Naive thymus-derived CD4-positive, alpha-beta T cell (primary cell): ENCODE results near the gene PTH2. TPM values are rescaled to one million over a fixed set of nuclear protein-coding genes. Genes with fewer than 3 reads are reported as not detected.
A peak's percentile ranks its signal among the peaks of the same experiment; 100 is the strongest.

Experiments
- ATAC-seq: fragments of 150-1000 bp; cut with Tn5 transposase; 2 replicates; pipeline ENCODE4 v1.10.0; 2021; ENCODE audit warnings: mild to moderate bottlenecking, moderate library complexity
- CTCF ChIA-PET: fragments of 350-600 bp; sonication (Branson Sonifier 250); formaldehyde crosslinking; loops from one replicate; lab custom pipeline; 2021; ENCODE audit warnings: antibody characterized with exemption; lab: Charles Lee
- POLR2A ChIA-PET: fragments of 350-600 bp; sonication (Branson Sonifier 250); formaldehyde crosslinking; loops from one replicate; lab custom pipeline; 2021; ENCODE audit warnings: antibody characterized with exemption, inconsistent platforms; lab: Charles Lee
- DNase-seq, 9 donors: peaks; one replicate each; pipeline versions ENCODE4 v3.0.0 to v3.0.0-alpha.2; 2020 to 2022; ENCODE audit warnings: mixed read lengths in 1 of 9
- H3K27ac ChIP-seq: one replicate; pipeline ENCODE4 v1.7.0; 2013; ENCODE audit warnings: mild to moderate bottlenecking, low read depth, low read length, moderate library complexity
- H3K27me3 ChIP-seq, 2 donors: one replicate each; pipeline ENCODE4 v1.7.0; 2013; ENCODE audit warnings: low read length in 2 of 2, mild to moderate bottlenecking in 2 of 2, moderate library complexity in 2 of 2; ENCODE audit not compliant: control insufficient read depth in 2 of 2, insufficient read depth in 2 of 2
- H3K36me3 ChIP-seq, 3 experiments: 1 replicate in 2 of 3; 2 replicates in 1 of 3; pipeline ENCODE4 v1.7.0; 2013; ENCODE audit warnings: low read length in 3 of 3, mild to moderate bottlenecking in 3 of 3, moderate library complexity in 1 of 3; ENCODE audit not compliant: insufficient read depth in 3 of 3, control insufficient read depth in 2 of 3
- H3K4me1 ChIP-seq, 2 donors: one replicate each; pipeline ENCODE4 v1.7.0; 2013; ENCODE audit warnings: low read length in 2 of 2, mild to moderate bottlenecking in 2 of 2, moderate library complexity in 1 of 2; ENCODE audit not compliant: control insufficient read depth in 2 of 2, insufficient read depth in 2 of 2
- H3K4me3 ChIP-seq: 2 replicates; pipeline ENCODE4 v1.7.0; 2013; ENCODE audit warnings: mild to moderate bottlenecking, low read length
- H3K9me3 ChIP-seq, 3 experiments: 1 replicate in 2 of 3; 2 replicates in 1 of 3; pipeline ENCODE4 v1.7.0; 2013; ENCODE audit warnings: low read length in 3 of 3; ENCODE audit not compliant: control insufficient read depth in 2 of 3
- H3K27ac Mint-ChIP-seq, 9 donors: one replicate each; pipeline ENCODE4 v1.8.0; 2020 to 2022; ENCODE audit warnings: mixed read lengths in 9 of 9, mild to moderate bottlenecking in 8 of 9, moderate library complexity in 5 of 9, inconsistent platforms in 2 of 9
- H3K27me3 Mint-ChIP-seq, 5 donors: one replicate each; pipeline ENCODE4 v1.8.0; 2021 to 2022; ENCODE audit warnings: mixed read lengths in 5 of 5, mild to moderate bottlenecking in 1 of 5
- H3K36me3 Mint-ChIP-seq, 5 donors: one replicate each; pipeline ENCODE4 v1.8.0; 2020 to 2022; ENCODE audit warnings: mixed read lengths in 5 of 5, mild to moderate bottlenecking in 3 of 5, inconsistent platforms in 1 of 5
- H3K4me1 Mint-ChIP-seq, 7 donors: one replicate each; pipeline ENCODE4 v1.8.0; 2020 to 2022; ENCODE audit warnings: mixed read lengths in 7 of 7, mild to moderate bottlenecking in 3 of 7, inconsistent platforms in 1 of 7
- H3K4me3 Mint-ChIP-seq, 10 donors: one replicate each; pipeline ENCODE4 v1.8.0; 2020 to 2022; ENCODE audit warnings: mild to moderate bottlenecking in 10 of 10, mixed read lengths in 10 of 10, moderate library complexity in 6 of 10, inconsistent platforms in 2 of 10
- H3K9me3 Mint-ChIP-seq, 11 donors: one replicate each; pipeline ENCODE4 v1.8.0; 2020 to 2022; ENCODE audit warnings: mixed read lengths in 11 of 11, mild to moderate bottlenecking in 4 of 11, inconsistent platforms in 1 of 11, moderate library complexity in 1 of 11
- intact Hi-C, 2 donors: fragments of 100-400 bp; cut with micrococcal nuclease; formaldehyde crosslinking; loops; one replicate each; pipeline ENCODE4 v1.15.1; 2023
- polyA plus RNA-seq, 2 donors: library from polyadenylated mRNA; unstranded; fragments of 300-500 nt; fragmentation: Illumina TruSeq; gene quantifications; one replicate each; pipeline ENCODE4 v1.2.3, GENCODE V29; 2021
- total RNA-seq, 6 experiments: library from RNA in 5 of 6; stranded (reverse) in 5 of 6; gene quantifications; 1 replicate in 5 of 6; 2 replicates in 1 of 6; pipeline ENCODE4 v1.2.3 and lab custom pipeline; 2021 to 2026

Gene PTH2
- total and polyA plus RNA-seq, 7 experiments from 2014 or later = not detected

DNA sequence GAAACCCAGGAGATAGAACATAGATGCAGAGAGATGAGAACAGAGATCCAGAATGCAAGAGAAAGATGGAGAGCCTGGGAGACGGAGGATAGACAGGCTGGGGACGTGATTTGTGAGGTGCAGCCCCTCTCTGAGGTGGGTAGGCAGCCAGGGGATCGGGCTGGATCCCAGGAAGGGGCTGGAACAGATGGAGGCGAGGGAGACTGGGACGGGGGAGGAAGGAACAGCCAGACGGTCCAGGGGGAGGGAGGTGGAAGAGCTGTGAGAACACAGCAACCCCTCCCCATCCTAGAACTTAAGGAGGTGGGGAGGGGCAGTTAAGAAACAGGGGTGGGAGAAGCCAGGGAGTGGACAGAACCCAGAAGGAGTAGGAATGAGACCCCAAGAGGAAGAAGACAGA, 15.0 kb upstream of the PTH2 start:
- peaks cover 0 to 5% (median 0%) of the 10 kb centered on the region in 5 donors for H3K36me3 Mint-ChIP-seq
- no peak overlapping the region for H3K4me3 Mint-ChIP-seq
- ChIA-PET CTCF (no interaction called here), POLR2A (no interaction called here)
- ATAC-seq (no peak), DNase-seq (no peak)
- no peak overlapping the region for H3K27ac Mint-ChIP-seq
- peaks cover 26 to 49% (median 34%) of the 10 kb centered on the region in 7 donors for H3K4me1 Mint-ChIP-seq
- Histone ChIP-seq H3K27ac (no peak overlapping the region), H3K4me3 (no peak overlapping the region), H3K27me3 (peaks cover 28 to 60% of the 10 kb centered on the region in 2 donors), H3K9me3 (no peaks in the 10 kb centered on the region), H3K4me1 (peaks cover 9 to 20% of the 10 kb centered on the region in 2 donors), H3K36me3 (no peaks in the 10 kb centered on the region)
- intact Hi-C loops = no loop called here
- peaks cover 82 to 97% (median 85%) of the 10 kb centered on the region in 5 donors for H3K27me3 Mint-ChIP-seq
- peaks cover 0 to 3% (median 0%) of the 10 kb centered on the region in 11 donors for H3K9me3 Mint-ChIP-seq

DNA sequence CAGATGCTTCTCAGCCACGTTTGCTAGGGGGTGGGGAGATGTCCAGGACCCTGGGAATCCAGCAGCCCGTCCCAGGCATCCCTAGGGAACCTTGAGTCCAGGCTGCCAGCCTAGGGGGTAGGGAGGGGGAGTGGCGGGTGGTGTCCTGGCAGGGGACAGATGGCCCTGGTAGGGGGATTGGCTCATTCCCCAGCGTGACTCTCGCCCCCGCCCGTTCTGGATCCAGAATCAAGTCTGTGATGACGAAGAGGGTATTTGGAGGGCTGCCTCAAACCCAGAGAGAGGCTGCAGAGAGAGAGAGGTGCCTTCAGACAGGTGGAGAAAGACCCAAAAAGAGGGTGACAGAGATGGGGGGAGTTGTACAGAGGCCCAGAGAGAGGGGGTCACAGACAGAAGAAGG, 14.0 kb upstream of the PTH2 start:
- Mint-ChIP-seq H3K9me3 (peaks cover 0 to 3% (median 0%) of the 10 kb centered on the region in 11 donors), H3K27me3 (peaks cover 87 to 97% (median 91%) of the 10 kb centered on the region in 5 donors), H3K4me3 (no peak overlapping the region), H3K36me3 (peaks cover 0 to 5% (median 0%) of the 10 kb centered on the region in 5 donors), H3K27ac (no peak overlapping the region), H3K4me1 (peaks cover 26 to 43% (median 34%) of the 10 kb centered on the region in 7 donors)
- intact Hi-C loops = no loop called here
- ATAC-seq (no peak), DNase-seq (no peak)
- H3K4me1 ChIP-seq = peaks cover 7 to 27% of the 10 kb centered on the region in 2 donors
- H3K9me3 ChIP-seq = no peaks in the 10 kb centered on the region
- no peaks in the 10 kb centered on the region for H3K36me3 ChIP-seq
- ChIA-PET POLR2A (interaction anchor here (0.7 kb wide), 1 partner anchor 26 kb away, joined by 4 read pairs; no protein-coding TSS in a partner anchor), CTCF (no interaction called here)
- peaks cover 33 to 68% of the 10 kb centered on the region in 2 donors for H3K27me3 ChIP-seq
- no peak overlapping the region for H3K27ac ChIP-seq
- H3K4me3 ChIP-seq = no peak overlapping the region

DNA sequence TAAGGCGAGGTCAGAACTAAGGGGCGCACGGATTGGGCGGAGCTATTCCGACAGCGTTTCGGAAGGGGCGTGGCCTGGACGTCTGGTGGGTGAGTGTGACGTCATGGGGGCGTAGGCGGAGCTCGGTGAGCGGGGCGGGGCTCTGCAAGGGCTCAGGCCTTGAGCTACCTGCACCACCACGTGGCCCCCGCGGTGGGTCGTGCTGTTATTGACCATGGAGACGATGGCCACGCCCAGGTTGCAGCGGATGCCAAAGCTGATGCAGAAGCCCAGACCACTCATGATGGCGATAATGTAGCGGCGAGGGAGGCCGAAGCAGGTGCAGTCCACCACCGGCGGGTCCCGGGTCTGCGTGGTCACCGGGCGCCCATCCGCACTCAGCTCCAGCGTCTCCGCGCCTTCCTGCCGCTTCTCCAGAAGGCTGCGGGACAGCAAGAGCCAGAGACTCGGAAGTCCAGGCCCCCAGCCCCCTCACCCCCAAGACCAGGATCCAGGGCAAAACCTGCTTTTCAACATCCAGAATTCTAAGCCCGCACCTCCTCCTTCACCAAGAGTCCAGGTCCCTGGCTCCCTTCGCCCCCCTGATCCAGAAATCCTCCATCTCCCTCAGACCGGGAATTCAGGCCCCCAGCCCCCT, 13.3 kb upstream of the PTH2 start:
- peaks cover 3 to 26% of the 10 kb centered on the region in 2 donors for H3K4me1 ChIP-seq
- peaks cover 85 to 95% (median 88%) of the 10 kb centered on the region in 5 donors for H3K27me3 Mint-ChIP-seq
- no peak overlapping the region for H3K27ac ChIP-seq
- CTCF ChIA-PET = interaction anchor here (0.9 kb wide), 1 partner anchor 27 kb away, joined by 3 read pairs; no protein-coding TSS in a partner anchor
- H3K4me1 Mint-ChIP-seq = peaks cover 23 to 39% (median 30%) of the 10 kb centered on the region in 7 donors
- H3K27me3 ChIP-seq = peaks cover 27 to 70% of the 10 kb centered on the region in 2 donors
- no peaks in the 10 kb centered on the region for H3K36me3 ChIP-seq
- H3K9me3 Mint-ChIP-seq = peaks cover 0 to 2% (median 0%) of the 10 kb centered on the region in 11 donors
- intact Hi-C loops = no loop called here
- POLR2A ChIA-PET = interaction anchor here (0.7 to 1.1 kb wide), 3 partner anchors 9 to 25 kb away, joined by 3 to 4 read pairs (median 4); no protein-coding TSS in a partner anchor
- no peaks in the 10 kb centered on the region for H3K9me3 ChIP-seq
- peak overlapping the region in 3 of 10 donors; percentile 6 to 38 (median 17) for H3K4me3 Mint-ChIP-seq
- no peak overlapping the region for H3K4me3 ChIP-seq
- H3K27ac Mint-ChIP-seq = peak overlapping the region in 2 of 9 donors; percentile 19 to 62
- DNase-seq (peak in 4 of 9 donors; percentile 23 to 73 (median 42)), ATAC-seq (peak; percentile 64)
- H3K36me3 Mint-ChIP-seq = peaks cover 0 to 5% (median 0%) of the 10 kb centered on the region in 5 donors

DNA sequence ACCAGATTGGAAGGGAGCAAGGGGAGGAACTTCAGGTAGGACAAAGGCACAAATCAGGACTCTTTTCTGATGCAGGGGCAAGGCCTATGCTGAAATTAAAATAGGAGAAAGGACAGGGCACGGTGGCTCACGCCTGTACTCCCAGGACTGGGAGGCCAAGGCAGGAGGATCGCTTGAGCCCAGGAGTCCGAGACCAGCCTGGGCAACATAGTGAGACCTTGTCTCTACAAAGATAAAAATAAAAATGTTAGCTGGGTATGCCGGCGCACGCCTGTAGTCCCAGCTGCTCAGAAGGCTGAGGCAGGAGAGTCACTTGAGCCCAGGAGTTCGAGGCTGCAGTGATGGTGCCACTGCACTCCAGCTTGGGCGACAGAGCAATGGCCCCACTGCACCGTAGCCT, 12.4 kb upstream of the PTH2 start:
- ATAC-seq (no peak), DNase-seq (no peak)
- intact Hi-C loops = no loop called here
- Mint-ChIP-seq H3K27me3 (peaks cover 84 to 98% (median 87%) of the 10 kb centered on the region in 5 donors), H3K4me3 (no peak overlapping the region), H3K9me3 (peaks cover 0 to 2% (median 0%) of the 10 kb centered on the region in 11 donors), H3K27ac (peak overlapping the region in 3 of 9 donors; percentile 39 to 59 (median 44)), H3K4me1 (peaks cover 21 to 35% (median 28%) of the 10 kb centered on the region in 7 donors), H3K36me3 (peaks cover 0 to 3% (median 0%) of the 10 kb centered on the region in 5 donors)
- Histone ChIP-seq H3K36me3 (no peaks in the 10 kb centered on the region), H3K4me1 (peaks cover 3 to 26% of the 10 kb centered on the region in 2 donors), H3K27ac (no peak overlapping the region), H3K4me3 (no peak overlapping the region), H3K9me3 (no peaks in the 10 kb centered on the region), H3K27me3 (peaks cover 25 to 71% of the 10 kb centered on the region in 2 donors)
- POLR2A ChIA-PET = interaction anchor here (1.0 to 1.1 kb wide), 2 partner anchors 10 to 20 kb away, joined by 3 to 4 read pairs; no protein-coding TSS in a partner anchor
- CTCF ChIA-PET = interaction anchor here (0.9 kb wide), 1 partner anchor 27 kb away, joined by 3 read pairs; no protein-coding TSS in a partner anchor

DNA sequence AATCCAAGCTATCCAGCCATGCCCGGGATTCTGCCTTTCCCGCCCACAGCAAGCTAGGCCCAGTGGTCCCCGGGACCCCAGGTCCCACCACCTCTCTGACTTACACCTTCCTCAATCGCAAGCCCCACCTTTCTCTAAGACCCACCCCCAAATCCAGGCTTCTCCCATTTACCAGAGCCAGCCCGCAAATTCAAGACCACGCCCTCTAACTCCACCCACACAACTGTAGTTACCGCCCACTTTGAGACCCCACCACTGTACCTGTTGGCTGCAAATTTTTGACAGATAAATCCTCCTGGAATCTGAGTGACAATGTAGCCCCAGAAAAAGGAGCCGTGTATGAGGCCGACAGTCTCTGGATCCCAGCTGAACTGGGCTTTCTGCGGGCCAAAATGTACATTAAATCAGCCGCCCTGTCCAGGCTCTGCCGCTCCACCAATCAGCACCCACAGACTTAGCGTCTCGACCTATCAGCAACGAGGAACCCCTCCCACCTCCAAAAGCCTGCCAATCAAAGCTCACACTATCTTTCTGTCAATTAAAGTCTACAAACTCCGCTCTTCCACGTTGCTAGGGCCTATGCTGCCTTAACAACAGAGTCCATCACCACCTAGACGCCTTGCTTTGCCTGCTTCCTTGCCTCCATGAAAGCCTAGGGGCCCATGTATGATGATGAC, 11.8 kb upstream of the PTH2 start:
- Mint-ChIP-seq H3K27ac (peak overlapping the region in 2 of 9 donors; percentile 44 to 59), H3K36me3 (peaks cover 0 to 2% (median 0%) of the 10 kb centered on the region in 5 donors), H3K4me3 (peak overlapping the region in 1 of 10 donors; percentile 32), H3K9me3 (peaks cover 0 to 5% (median 0%) of the 10 kb centered on the region in 11 donors), H3K27me3 (peaks cover 84 to 97% (median 87%) of the 10 kb centered on the region in 5 donors), H3K4me1 (peaks cover 20 to 35% (median 25%) of the 10 kb centered on the region in 7 donors)
- Histone ChIP-seq H3K4me3 (no peak overlapping the region), H3K36me3 (no peaks in the 10 kb centered on the region), H3K27me3 (peaks cover 20 to 64% of the 10 kb centered on the region in 2 donors), H3K4me1 (peaks cover 3 to 26% of the 10 kb centered on the region in 2 donors), H3K27ac (no peak overlapping the region), H3K9me3 (no peaks in the 10 kb centered on the region)
- CTCF ChIA-PET = no interaction called here
- POLR2A ChIA-PET = interaction anchor here (0.6 kb wide), 1 partner anchor 107 kb away, joined by 3 read pairs; no protein-coding TSS in a partner anchor
- ATAC-seq = no peak
- intact Hi-C loops = no loop called here
- DNase-seq = no peak

DNA sequence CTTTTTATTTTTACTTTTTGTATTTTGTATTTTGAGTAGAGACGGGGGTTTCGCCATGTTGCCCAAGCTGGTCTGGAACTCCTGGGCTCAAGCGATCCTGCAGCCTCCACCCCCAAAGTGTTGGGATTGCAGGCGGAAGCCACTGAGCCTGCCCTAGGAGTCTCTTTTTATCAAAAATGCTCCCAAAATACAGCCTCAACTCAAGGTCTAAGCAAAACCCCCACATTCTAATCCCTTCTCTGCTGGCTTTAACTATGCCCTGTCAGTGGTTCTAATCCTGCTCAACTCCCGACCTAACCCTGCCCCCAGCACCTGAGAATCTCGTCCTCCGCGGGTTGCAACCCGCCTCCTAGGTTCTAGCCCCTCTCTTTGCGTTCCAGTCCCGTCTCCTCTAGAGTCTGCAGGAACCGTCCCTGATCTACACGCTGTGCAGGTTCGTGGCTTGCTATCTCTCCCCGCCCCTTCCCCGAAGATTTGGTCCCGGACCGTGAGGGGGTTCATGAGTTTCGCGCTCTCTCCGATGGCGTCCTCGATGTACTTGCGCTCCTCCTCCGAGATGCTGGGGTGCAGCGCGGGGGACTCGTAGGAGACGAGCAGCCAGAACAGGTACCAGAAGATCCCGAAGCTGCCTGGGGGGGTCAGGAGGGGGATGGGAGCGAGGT, 10.1 kb upstream of the PTH2 start:
- no peak overlapping the region for H3K27ac ChIP-seq
- intact Hi-C loops = no loop called here
- ChIA-PET CTCF (no interaction called here), POLR2A (interaction anchor here (0.6 kb wide), 1 partner anchor 42 kb away, joined by 4 read pairs; no protein-coding TSS in a partner anchor)
- Mint-ChIP-seq H3K4me3 (peak overlapping the region in 9 of 10 donors; percentile 35 to 74 (median 64)), H3K9me3 (peaks cover 0 to 5% (median 0%) of the 10 kb centered on the region in 11 donors), H3K27me3 (peaks cover 81 to 97% (median 85%) of the 10 kb centered on the region in 5 donors), H3K27ac (peak overlapping the region in 2 of 9 donors; percentile 32 to 51), H3K36me3 (peaks cover 0 to 2% (median 0%) of the 10 kb centered on the region in 5 donors), H3K4me1 (peaks cover 25 to 40% (median 26%) of the 10 kb centered on the region in 7 donors)
- DNase-seq (no peak), ATAC-seq (no peak)
- no peaks in the 10 kb centered on the region for H3K36me3 ChIP-seq
- peaks cover 3 to 27% of the 10 kb centered on the region in 2 donors for H3K4me1 ChIP-seq
- peaks cover 12 to 53% of the 10 kb centered on the region in 2 donors for H3K27me3 ChIP-seq
- H3K9me3 ChIP-seq = no peaks in the 10 kb centered on the region
- H3K4me3 ChIP-seq = no peak overlapping the region
